GM19324 (cell line): ENCODE results near the gene NETO2.
"Not testable (repeated sequence)": the region's sequence is repeated elsewhere in the genome, so short reads cannot be mapped to it uniquely, and the experiment has no call there.

Experiments
- ATAC-seq: cut with Tn5 transposase; IDR thresholded peaks from one replicate; pipeline ENCODE4 v1.9.1; 2021; ENCODE audit warnings: mild to moderate bottlenecking, moderate library complexity; ENCODE audit not compliant: unreplicated experiment, low FRiP score

The NETO2 gene

GRCh38 chr16:47067203-47067602 is 76.5 kb downstream of the NETO2 start:
- no peak for ATAC-seq

DNA sequence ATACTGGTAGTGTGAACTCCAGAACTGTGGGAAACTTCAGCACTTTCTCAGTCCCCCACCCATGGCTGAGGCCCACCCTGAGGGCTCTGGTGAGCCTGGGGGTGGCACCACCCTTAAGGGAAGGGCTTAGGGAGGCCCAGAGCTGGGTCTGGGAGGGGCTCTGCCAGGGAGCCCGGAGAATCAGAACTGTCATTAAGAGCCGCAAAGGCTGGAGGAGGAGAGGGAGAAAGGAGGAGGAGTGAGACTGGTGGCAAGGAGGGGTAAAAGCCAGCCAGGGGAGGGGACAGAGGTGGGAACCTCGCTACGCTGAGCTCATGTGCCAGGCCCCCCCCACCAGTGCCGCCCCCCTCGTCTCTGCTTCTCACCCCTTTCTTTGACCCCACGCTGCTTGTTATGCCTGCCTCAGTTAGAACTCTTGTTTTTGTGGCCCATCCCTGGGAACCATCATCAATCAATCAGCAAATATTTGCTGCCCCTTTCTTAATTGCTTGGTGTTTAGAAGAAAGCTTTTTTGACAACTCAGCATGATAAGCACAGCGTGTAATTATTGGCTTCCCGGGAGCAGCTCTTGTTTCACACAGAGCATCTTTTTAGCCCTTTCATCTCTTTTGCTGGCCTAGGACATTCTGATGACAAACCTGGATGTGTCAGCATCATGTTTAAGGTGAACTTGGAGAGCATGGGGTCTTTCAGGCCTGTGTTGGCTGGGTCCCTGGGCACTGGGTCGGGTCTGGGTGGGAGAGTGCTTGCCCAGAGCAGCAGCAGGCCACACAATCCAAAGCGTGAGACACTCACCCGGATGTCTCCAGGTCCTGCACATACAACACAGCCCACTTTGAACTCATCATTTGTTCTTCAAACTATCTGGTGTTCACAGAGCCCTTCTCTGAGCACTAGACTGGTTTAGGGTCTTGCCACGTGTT is 77.7 kb downstream of the NETO2 start:
- no peak for ATAC-seq

GRCh38 chr16:47064775-47065174 is 79.0 kb downstream of the NETO2 start:
- no peak for ATAC-seq

GRCh38 chr16:47063011-47063724 is 80.6 kb downstream of the NETO2 start:
- ATAC-seq: no peak

GRCh38 chr16:47061204-47061603 is 82.5 kb downstream of the NETO2 start:
- ATAC-seq: no peak

- no peak for ATAC-seq
These were observed 83.1 kb downstream of the NETO2 start for GRCh38 chr16:47060596-47060995.

DNA sequence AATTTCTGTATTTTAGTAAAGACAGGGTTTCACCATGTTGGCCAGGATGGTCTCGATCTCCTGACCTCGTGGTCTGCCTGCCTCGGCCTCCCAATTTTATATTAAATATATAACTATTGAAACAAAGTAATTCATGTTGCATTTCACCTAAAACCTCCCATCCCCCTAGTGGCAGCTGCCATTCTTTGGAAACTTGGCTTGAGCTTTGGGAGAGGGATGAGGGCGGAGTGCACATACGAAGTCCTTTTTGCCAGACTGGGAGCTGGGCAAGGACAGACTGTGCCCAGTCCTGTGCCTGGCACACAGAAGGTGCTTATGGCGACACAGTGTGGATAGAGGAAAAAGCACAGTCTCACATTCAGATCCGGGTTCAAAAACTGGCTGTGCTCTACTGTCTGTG is 83.8 kb downstream of the NETO2 start:
- no peak for ATAC-seq

GRCh38 chr16:47059130-47059529 is 84.6 kb downstream of the NETO2 start:
- ATAC-seq: not testable (repeated sequence)

- ATAC-seq: no peak
These were observed 85.3 kb downstream of the NETO2 start for GRCh38 chr16:47058295-47059086.

- no peak for ATAC-seq
These were observed 86.1 kb downstream of the NETO2 start for GRCh38 chr16:47057630-47057993.

GRCh38 chr16:47056688-47057629 is 86.8 kb downstream of the NETO2 start:
- no peak for ATAC-seq

- ATAC-seq: not testable (repeated sequence)
These were observed 87.7 kb downstream of the NETO2 start for GRCh38 chr16:47056061-47056460.

DNA sequence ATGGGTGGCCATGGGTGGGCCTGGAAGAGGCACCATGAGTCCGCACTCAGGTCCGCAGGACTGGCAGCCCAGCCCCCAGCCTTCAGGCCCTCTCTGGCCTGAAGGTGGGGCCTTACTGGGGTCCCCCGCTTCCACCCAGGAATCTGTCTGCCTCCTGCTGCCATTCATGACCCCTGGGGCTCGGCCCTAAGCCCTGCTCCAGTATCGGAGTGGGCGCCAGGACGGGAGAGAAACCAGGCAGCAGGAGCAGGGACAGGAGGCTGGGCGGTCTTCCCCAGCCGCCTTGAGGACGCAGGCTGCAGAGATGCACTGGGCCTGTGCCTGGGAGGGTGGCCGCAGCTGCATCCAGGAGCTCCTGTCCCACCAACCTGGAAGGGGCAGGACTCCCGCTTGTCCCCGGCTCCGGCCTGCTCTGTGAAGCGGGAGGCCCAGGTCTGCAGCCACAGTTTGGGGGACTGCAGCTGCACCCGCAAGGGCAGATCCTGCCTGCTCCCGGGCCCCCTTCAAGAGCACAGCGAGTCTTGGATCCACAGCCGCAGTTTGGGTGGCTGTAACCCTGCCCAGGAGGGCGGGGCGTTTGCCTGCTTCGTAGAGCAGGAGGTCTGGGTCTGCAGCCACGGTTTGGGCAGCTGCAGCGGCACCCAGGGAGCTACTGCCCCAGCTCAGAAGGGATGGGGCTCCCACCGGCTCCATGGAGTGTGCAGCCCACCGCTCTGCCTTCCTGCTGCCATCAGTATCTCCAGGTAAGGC is 88.4 kb downstream of the NETO2 start:
- ATAC-seq: no peak

GRCh38 chr16:47054306-47054705 is 89.4 kb downstream of the NETO2 start:
- no peak for ATAC-seq

- no peak for ATAC-seq
These were observed 89.8 kb downstream of the NETO2 start for GRCh38 chr16:47053895-47054294.

DNA sequence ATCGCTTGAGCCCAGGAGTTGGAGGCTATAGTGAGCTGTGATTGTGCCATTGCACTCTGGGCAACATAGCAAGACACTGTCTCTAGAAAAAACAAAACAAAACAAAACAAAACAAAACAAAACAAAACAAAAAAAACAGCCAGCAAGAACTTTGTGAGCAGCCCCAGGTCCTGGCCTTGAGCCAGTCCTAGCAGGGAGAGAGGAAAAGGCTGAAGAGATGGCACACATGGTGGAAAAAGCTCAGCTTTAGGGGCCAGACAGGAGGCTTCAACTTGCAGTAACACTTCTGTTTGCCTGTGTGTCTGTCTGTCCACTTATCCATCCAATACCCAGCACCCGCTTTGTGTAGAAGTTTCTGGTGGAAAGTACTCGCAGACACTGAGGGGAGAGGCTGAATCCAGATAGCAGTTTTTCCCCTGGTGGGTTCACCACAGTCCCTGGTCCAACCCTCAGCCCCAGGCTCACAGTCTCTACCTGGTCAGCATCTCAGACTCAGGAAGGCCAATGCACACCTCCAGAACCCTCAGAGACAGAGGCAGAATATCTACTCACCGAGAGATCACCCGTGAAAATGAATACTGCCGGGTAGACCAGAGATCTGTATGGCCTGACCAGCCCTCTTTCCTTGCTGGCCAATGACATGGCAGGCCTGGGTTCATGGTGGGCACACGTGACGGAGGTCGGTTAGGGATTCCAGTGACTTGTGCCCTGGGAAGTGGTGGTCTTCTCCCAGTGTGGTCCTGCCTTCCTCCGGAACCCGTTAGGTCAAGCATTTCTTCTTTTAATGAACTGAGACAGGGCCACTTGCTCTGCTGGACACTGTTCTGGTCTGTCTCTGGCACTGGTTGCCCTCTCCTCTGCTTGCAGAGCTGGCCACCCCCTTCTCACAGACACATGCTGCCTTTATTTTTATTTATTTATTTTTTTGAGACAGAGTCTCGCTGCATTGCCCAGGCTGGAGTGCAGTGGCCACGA is 90.8 kb downstream of the NETO2 start:
- ATAC-seq: no peak

DNA sequence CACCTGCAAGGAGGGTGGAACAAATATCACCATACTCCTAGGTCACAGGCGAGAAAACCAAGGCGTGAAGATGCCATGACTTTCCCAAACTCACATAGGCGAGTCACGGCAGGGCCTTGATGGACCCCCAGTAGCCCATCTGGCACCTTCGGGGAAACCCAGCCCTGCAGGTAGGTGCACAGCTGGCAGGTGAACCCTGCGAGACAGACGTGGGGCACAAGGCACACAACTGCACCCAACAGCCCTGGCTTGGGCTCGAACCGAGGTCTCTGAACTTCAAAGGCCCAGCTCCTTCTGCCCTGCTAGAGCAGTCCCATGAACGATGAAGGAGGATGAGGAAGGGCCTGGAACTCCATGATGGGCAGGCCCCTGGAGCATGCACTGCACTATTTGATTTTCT is 92.7 kb downstream of the NETO2 start:
- no peak for ATAC-seq
